Muscle of arm (tissue), 14 donors: Measurements from ENCODE around the gene SAP30. TPM values are rescaled to one million over a fixed set of nuclear protein-coding genes. Genes with fewer than 3 reads are reported as not detected.
A peak's percentile ranks its signal among the peaks of the same experiment; 100 is the strongest.

Source experiments
- DNase-seq: peaks from one replicate; pipeline ENCODE4 v3.0.0-alpha.2; 2013
- long read RNA-seq, 11 donors: transcript quantifications; one replicate each; lab custom pipeline, GENCODE V29; 2026
- polyA plus RNA-seq, 12 donors: library from polyadenylated mRNA; unstranded; fragments of 120-200 nt; gene quantifications; one replicate each; pipeline ENCODE4 v1.2.1, GENCODE V29; 2013; ENCODE audit not compliant: insufficient read length in 12 of 12

SAP30 gene, protein sequence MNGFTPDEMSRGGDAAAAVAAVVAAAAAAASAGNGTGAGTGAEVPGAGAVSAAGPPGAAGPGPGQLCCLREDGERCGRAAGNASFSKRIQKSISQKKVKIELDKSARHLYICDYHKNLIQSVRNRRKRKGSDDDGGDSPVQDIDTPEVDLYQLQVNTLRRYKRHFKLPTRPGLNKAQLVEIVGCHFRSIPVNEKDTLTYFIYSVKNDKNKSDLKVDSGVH
- polyA plus RNA-seq: 10 to 100 TPM in 6 of 12 donors, 1 to 10 TPM in 5, not detected in 1; 8.5 to 14.6 (median 10.3) TPM
- long read RNA-seq, donor 1, transcript SAP30-201 (4 exons, 1,108 nt): major isoform, 11 of 33 reads
- long read RNA-seq, donor 1, partial matches to known transcripts: 0 of 33 reads
- long read RNA-seq, donor 1, other reads (novel, unspliced or antisense): 22 of 33 reads
- long read RNA-seq, donor 2, transcript SAP30-201 (4 exons, 1,108 nt): major isoform, 5 of 5 reads
- long read RNA-seq, donor 2, partial matches to known transcripts: 0 of 5 reads
- long read RNA-seq, donor 2, other reads (novel, unspliced or antisense): 0 of 5 reads
- long read RNA-seq, donor 3, partial matches to known transcripts: 0 of 3 reads
- long read RNA-seq, donor 3, other reads (novel, unspliced or antisense): 0 of 3 reads
- long read RNA-seq, donor 4, transcript SAP30-201 (4 exons, 1,108 nt): major isoform, 5 of 5 reads
- long read RNA-seq, donor 4, partial matches to known transcripts: 0 of 5 reads
- long read RNA-seq, donor 4, other reads (novel, unspliced or antisense): 0 of 5 reads
- long read RNA-seq, donor 5, transcript SAP30-201 (4 exons, 1,108 nt): major isoform, 13 of 13 reads
- long read RNA-seq, donor 5, partial matches to known transcripts: 0 of 13 reads
- long read RNA-seq, donor 5, other reads (novel, unspliced or antisense): 0 of 13 reads
- long read RNA-seq, donor 6, transcript SAP30-201 (4 exons, 1,108 nt): major isoform, 5 of 5 reads
- long read RNA-seq, donor 6, partial matches to known transcripts: 0 of 5 reads
- long read RNA-seq, donor 6, other reads (novel, unspliced or antisense): 0 of 5 reads
- long read RNA-seq, donor 7, partial matches to known transcripts: 0 of 4 reads
- long read RNA-seq, donor 7, other reads (novel, unspliced or antisense): 0 of 4 reads
- long read RNA-seq, donor 8, transcript SAP30-201 (4 exons, 1,108 nt): major isoform, 7 of 7 reads
- long read RNA-seq, donor 8, partial matches to known transcripts: 0 of 7 reads
- long read RNA-seq, donor 8, other reads (novel, unspliced or antisense): 0 of 7 reads
- long read RNA-seq, donor 9, transcript SAP30-201 (4 exons, 1,108 nt): major isoform, 6 of 6 reads
- long read RNA-seq, donor 9, partial matches to known transcripts: 0 of 6 reads
- long read RNA-seq, donor 9, other reads (novel, unspliced or antisense): 0 of 6 reads
- long read RNA-seq, donor 10, transcript SAP30-201 (4 exons, 1,108 nt): major isoform, 11 of 11 reads
- long read RNA-seq, donor 10, partial matches to known transcripts: 0 of 11 reads
- long read RNA-seq, donor 10, other reads (novel, unspliced or antisense): 0 of 11 reads
- long read RNA-seq, donor 11, transcript SAP30-201 (4 exons, 1,108 nt): major isoform, 11 of 11 reads
- long read RNA-seq, donor 11, partial matches to known transcripts: 0 of 11 reads
- long read RNA-seq, donor 11, other reads (novel, unspliced or antisense): 0 of 11 reads

GRCh38 chr4:173370477-173371291 is at the start of gene SAP30:
Gene SAP30 (plus strand): TSS chr4:173370954. CDS start chr4:173371183, 229 bp downstream.
- DNase-seq: peak; percentile 100

DNA sequence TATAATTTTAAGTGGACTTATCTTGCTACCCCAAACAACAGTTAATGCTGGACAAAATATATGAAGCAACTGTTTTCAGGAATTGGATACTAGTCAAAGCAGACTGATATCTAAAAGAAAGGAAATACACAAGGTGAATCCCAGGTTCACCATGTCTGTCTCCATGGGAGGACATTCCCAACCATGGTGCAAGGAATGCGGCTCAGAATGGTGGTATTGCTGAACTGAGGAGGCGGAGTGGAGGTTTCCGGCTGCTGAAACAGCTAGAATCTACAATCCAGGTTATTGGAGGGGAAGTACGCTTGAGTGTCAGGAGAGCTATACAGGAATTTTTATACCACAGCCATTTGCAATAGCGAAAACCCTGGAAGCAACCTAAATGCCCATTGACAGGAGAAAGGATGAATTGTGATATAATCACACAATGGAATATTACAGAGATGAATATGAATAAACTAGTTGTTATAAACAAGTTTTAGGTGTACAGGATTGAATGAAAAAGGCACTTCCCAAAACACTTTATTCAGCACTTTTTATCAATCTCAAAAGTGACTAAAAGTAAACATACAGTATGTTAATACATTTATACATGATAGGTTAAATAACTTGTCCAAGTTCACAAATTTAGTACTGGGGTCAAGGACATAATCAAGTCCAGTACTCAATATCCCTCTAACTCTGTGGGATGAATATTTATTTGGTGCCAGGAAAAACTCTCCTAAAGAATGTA is 45.6 kb upstream of the SAP30 start:
- no peak for DNase-seq

GRCh38 chr4:173328236-173328901 is 42.4 kb upstream of the SAP30 start:
- no peak for DNase-seq

DNA sequence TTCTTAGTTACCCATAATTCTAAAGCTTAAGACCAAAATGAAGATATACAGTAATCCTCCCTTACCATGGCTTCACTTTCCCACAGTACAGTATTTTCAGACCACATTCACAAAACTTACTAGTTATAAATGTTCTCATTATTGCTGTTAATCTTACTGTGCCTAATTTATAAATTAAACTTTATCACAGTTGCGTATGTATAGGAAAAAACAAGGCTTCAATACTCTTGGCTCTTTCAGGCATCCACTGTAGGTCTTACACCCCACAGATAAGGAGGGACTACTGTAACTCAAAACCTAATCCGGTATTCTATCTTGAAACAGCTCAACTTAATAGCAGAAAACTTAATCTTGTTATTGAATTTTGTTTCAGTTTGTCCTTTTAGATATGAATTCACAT is 40.2 kb upstream of the SAP30 start:
- DNase-seq: no peak

DNA sequence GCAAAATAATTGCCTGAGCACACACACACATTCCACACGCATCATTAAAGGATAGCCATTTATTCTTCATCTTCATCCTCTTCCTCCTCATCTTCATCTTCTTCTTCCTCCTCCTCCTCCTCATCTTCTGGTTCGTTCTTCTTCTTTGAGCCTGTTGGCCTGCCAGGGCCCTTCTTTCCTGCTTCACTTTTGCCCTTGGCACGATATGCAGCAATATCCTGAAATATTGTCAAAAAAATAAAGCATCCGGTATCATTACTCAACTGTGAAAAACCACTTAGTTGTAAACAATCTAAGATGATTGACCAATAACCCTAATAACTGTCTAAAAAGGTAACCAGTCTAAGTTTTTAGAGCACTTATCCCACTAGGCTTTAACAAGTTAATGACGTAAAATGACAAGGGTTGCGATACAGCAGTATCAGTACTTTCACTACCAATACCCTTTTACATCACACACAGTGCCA is 38.7 kb upstream of the SAP30 start:
- no peak for DNase-seq

DNA sequence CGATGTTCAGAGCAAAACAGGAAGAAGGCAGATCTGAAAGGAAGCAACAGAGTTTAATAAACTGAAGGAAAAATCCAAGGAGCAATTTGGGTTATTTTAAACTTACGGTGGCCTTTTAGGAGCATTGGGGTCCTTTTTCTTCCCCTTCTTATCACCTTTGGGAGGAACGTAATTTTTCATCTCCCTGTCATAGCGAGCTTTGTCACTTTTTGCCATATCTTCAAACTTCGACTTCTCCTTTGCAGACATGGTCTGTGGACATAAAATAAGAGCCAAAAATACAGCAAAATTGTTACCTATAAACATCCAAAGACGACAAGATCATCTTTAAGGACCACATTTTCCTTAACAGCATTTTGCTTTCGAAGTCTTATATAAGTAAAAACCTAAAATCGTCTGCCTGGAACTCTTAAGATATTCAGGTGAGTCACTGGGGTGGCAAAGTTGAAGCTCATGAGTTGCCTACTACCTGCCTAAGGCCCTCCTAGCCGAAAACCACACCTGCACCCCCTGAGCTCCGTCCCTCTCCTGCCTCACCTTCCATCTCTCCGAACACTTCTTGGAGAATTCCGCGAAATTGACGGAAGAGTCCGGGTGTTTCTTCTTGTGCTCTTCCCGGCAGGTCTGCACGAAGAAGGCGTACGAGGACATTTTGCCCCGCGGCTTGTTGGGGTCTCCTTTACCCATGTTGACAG is 37.6 kb upstream of the SAP30 start:
- DNase-seq: no peak

DNA sequence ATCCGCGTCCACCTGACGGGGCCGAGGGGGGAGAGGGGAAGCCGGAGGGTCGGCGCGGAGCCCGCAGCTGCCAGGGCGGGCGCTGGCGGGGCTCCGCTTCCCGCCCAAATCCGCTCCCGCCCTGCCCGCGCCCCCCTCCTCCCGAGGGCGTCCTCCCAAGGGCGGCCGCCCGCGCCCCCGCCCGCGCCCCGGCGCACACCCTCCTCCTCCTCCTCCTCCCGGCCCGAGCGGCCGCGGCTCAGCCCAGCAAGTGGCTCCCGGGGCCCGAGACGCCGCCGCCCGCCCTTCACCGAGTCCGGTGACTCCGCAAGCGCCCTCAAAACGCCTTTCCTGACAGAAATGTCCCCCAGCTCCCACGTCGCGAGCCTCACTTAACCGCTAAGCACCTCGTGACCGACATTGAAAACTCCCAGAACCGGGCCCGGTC is 37.1 kb upstream of the SAP30 start:
- peak; percentile 39 for DNase-seq

GRCh38 chr4:173334085-173334890 is 36.5 kb upstream of the SAP30 start, which contains the start of gene HMGB2:
Gene HMGB2 (minus strand): TSS chr4:173334358. CDS start chr4:173333649, 709 bp downstream.
- peak; percentile 100 for DNase-seq

DNA sequence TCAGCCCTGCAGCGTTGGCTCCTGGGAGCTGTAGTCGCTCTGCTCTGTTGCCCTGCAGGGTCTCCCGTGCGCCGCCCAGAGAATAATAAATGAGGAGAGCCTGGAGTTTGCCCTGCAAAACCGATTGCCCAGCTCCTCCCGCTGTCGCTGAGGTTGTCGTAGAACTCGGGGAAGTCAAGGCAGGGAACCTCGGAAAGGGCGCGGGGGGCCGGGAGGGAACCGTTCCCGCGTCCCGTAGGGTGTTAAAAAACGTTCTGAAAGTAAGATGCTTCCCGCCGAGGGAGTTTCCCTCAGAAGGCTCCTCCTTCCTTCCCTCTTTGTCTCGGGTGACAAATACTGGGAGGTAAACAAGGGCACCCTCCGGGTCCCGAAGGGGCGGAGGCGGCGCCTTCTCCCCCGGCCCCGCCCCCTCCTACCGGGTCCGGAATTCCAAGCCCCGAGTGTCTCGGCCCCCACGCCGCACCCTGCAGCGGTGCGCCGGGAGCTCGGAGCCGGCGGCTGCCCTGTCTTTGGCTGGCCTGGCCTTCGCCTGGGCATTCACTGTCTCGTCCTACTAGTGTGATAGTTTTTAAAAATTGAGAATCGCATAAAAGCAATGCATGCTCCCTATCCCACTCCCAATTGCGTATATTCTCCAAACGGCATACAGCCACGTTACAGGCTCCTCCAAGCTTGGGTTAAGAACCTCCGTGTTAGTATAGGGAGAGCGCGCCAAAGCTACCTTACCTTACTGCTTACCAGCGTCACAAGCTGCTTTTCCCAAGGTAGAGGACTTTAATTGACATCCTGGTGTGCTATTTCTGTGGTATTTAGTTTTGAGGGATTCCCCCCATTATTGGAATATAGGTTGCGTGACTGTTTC is 35.6 kb upstream of the SAP30 start:
- peak; percentile 61 for DNase-seq

- DNase-seq: no peak
These were observed 33.3 kb upstream of the SAP30 start for GRCh38 chr4:173337463-173337862.

DNA sequence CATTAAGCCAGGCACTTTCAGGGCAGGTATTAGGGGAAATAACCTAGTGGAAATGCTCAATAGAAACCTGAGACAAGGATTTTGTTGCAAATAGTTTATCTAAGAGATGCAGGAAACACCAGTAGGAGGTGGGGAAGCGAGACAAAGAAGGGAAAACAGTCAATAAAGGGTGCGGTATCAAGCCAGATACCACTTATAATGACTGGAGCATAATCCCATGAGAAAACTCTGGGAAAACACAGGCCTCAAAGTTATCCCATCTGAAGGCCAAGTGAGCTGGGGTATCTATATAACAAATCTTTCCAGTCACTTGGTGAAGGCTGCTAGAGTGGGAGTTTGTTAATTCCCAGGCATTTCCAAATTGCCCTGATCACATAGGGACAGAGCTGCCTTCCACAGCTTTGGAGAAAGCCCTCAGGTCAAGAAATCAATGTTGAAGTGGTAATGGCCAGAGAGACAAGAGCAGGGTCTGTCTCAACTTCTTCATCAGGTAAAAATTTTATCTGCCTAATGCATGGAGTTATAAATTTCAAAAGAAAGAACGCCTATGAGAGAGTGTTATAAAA is 26.8 kb upstream of the SAP30 start:
- DNase-seq: no peak

DNA sequence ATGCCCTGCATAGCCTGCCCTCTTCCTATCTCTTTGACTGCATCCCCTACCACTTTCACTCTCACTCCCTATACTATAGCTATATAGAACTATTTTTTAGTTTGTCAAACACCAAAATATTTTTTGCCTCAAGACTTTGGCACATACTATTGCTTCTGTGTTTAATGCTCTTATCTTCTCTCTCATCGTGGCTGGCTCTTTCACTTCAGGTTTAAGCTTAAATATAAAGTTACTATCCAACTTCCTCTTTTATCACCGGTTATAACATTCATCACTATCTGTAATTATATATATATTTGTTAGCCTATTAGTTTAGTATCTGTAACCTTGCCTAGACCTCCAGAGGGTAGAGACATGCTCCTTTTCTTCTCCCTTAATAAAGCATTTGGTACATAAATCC is 25.1 kb upstream of the SAP30 start:
- DNase-seq: no peak

DNA sequence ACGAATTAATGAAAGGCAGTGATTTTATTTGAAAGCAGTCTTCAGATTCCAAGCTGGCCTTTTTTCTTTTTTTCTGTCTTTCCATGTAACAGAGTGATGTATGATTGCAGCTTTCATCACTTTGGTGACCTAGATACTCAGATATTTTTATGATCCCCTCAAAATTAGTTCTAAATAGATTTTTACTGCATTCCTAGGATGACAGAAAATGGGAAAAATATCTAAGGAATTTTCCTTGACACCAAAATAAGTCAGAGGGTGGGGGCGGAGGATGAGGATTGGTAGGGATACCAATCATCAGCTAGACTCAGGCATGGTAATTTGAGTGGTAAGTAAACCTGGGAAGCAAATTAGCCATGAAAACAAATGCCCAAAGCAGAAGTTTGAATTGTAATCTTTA is 24.7 kb upstream of the SAP30 start:
- DNase-seq: no peak

DNA sequence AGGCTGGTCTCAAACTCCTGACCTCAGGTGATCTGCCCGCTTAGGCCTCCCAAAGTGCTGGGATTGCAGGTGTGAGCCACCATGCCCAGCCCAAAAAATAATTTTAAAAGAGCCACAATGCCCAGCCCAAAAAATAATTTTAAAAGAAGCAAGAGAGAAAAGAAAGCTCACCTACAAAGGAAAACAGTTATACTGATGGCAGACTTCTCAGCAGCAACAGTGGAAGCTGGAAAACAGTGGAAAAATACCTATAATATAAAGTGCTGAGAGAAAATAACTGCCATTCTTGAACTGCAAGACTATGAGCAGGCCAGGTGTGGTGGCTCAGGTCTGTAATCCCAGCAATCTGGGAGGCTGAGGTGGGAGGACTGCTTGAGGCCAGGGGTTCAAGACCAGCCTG is 23.3 kb upstream of the SAP30 start:
- DNase-seq: no peak

DNA sequence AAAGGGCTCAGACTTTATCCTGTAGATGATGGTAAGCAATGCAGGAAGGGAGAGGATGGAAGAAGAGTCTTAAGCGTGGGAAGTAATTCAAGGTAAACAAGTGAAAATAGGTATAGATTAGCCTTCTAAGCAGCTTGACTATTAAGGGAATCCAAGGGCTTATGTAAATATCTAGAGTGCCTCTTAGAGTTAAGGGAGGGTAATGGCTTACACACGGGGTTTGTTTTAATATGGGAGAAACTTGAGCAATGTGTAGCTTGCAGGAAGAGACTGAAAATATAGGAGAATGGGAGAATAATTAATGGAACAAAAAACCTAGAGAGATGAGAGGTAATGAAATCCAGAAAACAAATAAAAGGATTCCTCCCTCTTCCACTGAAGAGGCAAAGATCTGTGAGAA is 12.8 kb upstream of the SAP30 start:
- no peak for DNase-seq
